NK-92 (cell line): Measurements from ENCODE around the gene MYL9.
"Not testable (repeated sequence)": the region's sequence is repeated elsewhere in the genome, so short reads cannot be mapped to it uniquely, and the experiment has no call there.

Experiments
- DNase-seq: peaks from one replicate; lab custom pipeline; 2025; ENCODE audit not compliant: unreplicated experiment; lab: John Stamatoyannopoulos, UW

Gene MYL9

DNA sequence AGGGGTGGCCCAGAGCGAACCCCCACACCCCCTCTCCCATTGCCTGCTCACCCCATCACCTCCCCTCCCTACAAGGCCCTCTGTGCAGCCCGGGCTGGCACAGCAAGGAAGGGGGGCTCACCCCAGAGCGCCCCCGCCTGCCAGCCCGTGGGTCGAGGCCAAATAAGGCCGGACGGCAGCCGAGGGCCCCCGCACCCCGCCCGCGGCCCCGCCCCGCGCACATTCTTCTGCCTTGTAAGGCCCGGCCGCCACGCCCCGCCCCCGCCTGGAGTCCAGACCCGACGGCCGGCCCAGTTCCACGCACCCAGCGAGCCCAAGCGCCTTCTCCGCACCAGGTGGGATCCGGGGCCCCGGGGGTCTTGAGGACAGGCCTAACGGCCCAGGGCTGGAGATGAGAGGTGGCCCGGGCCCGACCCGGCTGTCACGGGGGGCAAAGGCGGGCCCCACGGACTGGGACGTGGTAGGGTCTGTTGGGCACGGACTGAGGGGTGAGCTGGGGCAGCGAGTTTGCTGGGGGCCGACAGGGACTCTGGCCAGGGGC is at the start of gene MYL9:
Gene MYL9 (plus strand): TSS at position 293 of the 541 bp plus-strand sequence. CDS start 3,366 bp downstream, outside the sequence.
- no peak for DNase-seq

DNA sequence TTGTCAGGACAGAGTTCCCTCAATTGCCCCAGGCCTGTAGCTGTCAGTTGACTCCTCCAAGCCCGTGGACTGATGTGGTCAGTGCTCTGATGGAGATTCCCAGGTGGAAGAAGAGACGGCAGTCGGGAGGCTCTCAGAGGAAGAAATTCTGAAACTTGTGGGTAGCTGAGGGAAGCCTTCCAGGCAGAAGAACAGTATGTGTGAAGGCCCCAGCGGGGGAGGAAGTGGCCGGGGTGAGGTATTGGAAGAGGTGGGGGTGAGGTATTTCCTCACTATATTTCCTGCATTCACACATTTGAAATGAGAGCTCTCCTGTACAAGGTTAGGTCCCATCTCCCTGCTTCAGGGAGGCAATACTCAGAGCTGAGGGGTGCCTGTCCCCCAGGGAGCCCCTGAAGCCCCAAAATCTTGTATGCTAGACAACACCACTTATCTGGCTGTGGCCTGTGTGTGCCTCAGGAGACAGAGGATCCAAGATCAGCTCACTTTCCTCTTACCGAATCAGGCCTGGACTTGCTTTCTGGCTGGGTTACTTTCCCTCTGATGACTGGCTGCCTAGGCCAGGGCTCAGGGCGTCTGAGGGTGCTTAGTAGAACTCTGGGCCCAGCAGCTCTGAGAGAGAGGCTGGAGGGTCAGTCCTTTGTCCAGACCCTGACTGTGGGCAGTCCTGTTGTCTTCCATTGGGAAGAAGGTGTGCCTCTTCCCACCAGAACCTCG is 49.3 kb upstream of the MYL9 start:
- no peak for DNase-seq

DNA sequence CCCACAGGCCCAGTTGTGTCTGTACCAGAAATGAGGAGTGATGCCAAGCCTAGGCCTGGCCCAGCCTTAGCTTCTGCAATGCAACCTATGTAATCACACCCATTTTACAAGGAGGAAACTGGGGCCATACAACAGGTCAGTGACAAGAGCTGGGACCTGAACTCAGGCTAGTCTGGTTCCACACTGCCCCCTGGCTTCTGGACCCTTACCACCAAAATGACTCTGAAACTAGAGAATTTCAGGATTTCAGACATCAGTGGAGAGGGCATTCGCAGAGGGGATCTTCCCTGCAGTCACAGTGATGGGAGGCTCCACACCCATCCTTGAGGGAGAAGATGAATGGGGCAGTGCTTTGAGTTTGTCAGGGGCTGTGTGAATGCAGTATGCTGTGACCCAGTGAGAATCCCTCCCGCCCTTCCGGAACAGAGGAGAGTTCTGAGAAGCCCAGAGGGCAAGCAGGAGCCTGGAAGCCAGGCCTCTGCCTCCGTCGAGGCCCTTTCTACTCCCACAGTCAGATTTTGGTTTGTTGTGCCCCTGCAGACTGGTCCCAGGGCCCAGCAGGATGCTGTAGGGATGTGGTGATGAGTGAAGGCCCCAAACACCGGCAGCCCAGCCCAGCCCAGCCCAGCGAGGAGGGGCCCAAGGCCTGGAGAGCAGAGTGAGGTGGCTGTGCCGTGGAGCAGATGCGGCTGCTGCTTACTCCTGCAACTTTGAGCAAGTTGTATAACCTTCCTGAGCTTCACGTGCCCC is 48.1 kb upstream of the MYL9 start:
- DNase-seq, result no peak

DNA sequence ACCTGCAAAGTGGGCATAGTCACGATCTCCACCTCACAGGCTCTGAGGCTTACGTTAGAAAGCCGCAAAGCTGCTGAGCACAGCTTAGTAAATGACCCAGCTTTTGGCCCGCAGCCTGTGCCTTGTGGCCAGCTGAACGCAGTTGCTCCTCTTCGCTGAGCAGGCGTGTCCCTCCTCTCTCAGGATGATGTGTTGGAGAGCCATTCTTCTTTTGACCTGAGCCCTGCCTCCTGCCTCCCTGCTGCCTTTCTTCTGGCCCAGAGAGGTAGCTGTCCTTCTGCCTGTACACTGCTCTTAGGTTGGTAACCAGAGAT is 47.6 kb upstream of the MYL9 start:
- no peak for DNase-seq

DNA sequence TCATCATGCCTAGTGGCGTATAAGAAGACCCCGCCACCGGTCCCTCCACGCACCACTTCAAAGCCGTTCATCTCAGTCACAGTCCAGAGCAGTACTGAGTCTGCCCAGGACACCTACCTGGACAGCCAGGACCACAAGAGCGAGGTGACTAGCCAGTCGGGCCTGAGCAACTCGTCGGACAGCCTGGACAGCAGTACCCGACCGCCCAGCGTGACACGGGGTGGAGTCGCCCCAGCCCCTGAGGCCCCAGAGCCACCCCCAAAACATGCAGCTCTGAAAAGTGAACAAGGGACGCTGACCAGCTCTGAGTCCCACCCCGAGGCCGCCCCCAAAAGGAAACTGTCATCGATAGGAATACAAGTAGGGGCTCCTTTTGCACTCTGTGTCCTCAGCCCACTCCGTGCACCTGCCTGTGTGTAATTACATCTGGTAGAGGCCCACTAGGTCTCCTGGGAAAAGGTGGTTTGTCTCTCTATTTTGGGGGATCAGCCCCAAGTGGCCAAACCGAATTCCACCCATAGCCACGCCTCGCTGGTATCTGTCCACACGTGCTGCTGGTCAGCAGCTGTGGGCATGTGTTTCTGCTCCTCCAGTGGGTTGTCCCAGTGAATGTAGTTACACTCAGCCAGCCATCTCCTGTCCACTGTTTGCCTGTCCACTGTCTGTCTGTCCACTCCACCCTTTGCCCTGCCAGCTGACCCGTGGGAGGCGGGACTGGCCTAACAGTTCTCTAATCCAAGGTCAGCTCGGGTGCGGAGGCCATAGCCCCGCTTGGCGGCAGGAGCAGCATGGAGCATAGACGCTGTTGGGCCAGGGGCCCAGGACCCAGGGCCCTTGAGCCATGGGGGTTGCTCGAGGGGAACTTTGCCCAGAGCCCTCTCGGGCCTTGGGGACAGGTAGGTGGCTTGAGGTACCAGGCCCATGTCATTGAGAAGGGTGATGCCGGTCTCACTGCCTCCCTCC is 44.3 kb upstream of the MYL9 start:
- no peak for DNase-seq

DNA sequence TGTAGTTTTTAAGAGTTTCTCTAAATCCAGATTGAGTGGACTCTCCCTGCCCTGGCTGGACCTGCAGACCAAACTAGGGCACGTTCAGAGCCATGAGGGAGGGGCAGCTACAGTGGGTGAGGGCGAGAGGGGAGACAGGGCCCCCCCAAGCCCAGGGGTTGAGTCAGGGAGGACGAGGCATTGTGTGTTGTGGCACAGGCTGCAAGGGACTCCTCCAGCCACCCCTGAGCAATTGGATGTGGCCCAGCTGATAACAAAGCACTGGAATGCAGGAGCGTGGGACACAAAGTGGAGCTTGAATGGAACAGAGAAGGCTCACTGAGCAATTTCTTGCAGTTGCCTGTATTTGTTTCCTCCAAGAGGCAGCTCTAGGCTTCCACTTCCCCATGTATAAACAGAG is 43.5 kb upstream of the MYL9 start:
- DNase-seq, result no peak

DNA sequence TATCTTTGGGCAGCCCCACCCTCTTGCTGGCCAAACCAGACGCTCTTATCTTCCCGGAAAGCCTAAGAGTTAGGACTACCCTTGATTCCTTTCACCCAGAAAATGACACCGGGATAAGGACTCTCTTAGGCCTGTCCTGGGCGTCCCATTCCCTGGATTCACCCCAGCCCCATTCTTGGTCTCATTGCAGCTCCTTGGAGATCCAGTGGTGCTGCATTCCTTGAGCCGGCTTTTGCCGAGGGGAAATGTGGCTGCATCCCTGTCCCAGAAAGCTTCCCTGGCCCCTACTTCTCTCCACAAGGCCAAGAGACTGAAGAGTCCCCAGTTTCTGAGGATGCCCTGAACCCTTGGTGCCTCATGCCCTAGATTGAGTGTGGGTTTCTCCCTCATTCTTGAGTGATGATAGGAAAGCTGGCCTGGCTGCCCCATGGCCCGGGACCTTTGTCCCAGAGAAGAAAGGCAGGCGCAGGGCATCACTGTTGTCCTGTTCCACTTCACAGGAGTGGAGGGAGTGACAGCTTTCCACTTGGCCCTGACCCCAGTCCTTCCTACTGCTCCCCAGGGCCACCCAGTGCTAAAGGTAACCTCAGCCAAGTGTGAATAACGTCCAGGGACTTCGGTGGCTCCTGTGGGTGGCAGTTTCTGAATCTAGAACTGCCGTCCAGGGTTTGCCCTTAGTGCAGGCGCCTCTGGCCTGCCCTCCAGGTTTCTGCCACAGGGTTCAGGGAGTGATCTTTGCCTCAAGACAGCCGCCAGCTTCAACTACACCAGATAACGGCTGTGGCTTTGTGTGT is 42.7 kb upstream of the MYL9 start:
- no peak for DNase-seq

DNA sequence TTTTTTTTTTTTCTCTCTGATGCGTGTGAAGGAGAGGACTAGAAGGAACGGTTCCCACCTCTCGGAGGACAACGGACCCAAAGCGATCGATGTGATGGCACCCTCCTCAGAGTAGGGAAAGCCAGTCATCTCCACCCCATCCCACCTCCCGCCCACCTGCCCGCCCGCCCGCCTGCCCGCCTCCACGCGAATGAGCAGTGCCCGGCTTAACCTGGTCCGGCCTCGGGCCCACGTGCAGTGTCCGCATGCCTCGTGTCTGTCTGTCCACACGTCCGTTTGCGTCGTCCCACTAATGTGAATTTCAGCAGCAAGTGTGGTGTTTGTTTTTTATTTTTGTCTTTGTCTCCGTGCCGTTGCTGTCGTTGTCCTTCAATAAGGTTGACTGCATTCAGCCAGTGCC is 42.1 kb upstream of the MYL9 start:
- no peak for DNase-seq

DNA sequence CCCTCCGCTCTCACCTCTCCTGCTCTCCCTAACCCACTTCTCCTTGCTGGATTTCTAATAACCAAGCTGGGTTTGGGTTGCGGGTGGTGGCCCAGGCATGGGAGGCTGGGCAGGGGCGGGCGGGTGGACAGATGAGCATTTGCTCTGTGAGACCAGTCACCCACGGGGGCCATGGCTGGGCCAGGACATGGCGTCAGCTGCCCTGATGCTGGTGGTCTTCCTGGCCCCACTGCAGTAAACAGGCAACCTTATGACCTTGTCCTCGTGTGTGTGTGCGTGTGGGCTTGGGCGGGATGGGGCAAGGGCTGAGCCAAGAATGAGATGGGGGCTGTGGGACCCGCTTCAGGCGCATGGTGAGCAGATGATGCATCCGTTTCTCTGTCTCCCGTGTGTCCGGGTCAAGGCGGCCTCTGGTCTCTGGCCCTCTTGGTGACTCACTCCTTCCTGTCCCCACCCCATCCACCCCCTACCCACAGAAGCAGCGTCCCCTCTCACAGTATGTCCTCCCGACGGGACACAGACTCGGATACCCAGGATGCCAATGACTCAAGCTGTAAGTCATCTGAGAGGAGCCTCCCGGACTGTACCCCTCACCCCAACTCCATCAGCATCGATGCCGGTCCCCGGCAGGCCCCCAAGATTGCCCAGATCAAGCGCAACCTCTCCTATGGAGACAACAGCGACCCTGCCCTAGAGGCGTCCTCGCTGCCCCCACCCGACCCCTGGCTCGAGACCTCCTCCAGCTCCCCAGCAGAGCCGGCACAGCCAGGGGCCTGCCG is 41.4 kb upstream of the MYL9 start:
- no peak for DNase-seq

DNA sequence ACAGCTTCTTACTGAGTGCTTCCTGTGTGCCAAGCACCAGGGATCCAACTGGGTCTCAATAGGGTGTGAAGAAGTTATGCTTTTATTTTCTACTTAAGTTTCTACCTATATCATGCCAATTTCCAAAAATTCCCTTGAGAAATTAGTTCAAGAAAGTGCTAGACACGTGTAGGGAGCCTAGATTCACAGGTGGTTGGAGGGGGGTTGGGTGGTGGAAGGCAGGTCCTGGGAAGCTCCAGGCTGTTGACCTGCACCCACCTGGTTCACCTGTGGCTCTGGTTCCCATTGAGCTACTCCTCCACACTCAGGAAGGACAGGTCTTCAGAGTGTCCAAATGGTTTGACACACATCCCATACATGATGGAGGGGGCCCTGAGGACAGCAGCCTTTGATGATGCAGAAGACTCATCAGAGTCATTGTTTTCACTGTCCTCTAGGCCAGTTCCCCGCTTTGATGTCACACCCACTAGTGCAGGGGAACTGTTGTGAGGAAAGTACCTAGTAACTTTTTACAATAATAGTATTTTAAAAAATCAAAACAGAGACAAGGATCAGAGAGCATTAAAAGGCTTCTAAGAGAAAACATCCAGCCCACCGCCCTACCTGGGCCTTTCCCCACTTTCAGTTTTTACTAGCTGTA is 39.8 kb upstream of the MYL9 start:
- no peak for DNase-seq

DNA sequence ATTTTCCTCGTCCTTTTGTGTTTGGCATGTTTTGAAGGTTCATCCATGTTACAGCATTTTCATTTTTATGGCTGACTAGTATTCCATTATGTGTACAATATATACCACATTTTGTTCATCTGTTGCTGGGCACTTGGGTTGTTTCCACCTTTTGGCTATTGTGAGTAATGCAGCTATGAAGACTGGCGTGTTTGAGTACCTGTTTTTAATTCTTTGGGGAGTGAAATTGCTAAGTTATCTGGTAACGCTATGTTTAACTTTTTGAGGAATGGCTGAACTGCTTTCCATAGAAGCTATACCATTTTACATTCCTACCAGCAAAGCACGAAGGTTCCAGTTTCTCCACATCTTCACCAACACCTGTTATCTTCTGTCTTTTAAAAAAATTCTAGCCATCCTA is 37.0 kb upstream of the MYL9 start:
- DNase-seq, result no peak

DNA sequence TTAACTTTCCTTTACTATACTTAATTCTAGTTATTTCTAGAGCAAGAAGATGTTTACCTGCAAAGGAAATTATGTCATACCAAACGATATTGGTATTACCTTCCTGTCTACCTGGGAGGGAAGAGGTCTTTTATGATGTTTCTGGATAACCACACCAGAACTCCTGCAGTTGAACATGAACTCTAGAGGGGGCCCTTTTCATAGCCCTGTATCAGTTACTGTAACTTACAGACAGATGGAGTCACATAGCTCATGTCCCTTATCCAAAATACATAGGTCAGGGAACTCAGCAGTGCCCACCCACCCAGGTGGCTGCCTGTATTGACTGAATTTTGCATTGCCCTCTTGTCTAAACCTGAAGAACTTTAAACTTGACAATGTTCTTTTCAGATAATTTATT is 35.1 kb upstream of the MYL9 start:
- DNase-seq, result no peak

DNA sequence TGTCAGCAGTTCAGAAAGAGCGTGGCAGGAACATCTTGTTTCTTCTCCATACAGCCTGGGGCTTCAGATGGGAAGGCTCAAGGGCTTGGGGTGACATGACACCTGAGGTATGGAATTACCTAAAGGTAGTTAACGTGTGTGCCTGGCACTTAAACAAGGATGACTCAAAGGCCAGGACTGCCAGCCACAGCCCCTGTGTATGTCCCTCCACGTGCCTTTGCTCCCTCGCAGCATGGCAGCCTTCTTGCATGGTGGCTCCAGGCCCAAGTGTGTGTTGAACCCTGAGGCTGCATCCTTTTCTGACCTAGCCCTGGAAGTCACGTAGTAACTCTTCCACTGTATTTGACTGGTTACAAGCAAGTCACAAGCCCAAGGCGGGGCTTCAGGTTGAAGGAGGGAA is 33.6 kb upstream of the MYL9 start:
- DNase-seq, result no peak

DNA sequence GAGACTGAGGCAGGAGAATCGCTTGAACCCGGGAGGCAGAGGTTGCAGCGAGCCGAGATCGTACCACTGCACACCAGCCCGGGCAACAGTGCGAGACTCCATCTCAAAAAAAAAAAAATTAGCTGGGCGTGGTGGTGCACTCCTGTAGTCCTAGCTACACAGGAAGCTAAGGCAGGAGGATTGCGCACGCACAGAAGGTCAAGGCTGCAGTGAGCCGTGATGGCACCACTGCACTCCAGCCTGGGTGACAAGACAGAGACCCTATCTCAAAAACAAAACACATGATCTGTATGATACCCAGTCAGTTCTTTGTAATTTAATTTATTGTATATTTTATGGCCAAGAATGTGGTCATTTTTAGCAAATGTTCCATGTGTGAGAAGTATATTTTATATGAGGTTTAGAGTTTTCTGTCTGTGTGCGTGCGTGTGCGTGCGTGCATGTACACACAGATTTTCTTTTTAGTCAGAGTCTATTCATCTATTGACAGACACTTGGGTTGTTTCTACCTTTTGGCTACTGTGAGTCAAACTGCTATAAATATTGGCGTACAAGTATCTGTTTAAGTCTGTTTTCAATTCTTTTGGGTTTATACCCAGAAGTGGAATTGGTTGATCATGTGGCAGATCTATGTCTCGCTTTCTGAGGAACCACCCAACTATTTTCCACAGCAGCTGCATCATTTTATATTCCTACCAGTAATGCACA is 22.2 kb upstream of the MYL9 start:
- no peak for DNase-seq

DNA sequence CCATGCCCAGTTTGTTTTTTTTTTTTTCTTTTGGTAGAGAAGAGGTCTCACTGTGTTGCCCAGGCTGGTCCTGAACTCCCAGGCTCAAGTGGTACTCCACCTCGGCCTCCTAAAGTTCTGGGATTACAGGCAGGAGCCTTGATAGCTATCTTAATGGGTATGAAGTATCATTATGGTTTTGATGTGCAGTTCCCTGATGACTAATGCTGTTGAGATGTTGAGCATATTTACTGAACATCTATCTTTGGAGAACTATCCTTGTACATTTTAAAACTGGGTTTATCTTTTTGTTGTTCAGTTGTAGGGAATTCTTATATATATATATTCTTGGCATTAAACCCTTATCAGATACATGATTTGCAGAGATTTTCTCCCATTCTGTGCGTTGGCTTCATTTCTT is 21.4 kb upstream of the MYL9 start:
- DNase-seq, result no peak

DNA sequence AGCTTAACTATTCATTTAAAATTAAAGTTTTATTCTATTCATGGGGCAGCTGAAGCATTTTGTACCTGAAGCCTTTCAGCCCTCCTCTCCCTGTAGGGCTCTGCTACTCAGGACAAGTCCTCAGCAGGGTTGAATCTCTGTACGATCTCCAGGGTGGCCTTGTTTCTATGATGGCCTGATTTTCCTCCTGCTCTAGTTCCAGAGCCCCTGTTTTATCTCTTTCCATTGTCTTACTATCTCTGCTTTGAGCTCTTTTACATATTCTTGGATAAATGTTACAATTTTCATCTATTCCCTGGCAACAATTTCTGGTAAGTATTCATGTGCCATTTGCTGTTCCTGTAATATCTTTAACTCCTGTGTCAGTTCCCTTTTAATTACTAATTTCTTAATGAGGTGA is 19.8 kb upstream of the MYL9 start:
- DNase-seq, result no peak

DNA sequence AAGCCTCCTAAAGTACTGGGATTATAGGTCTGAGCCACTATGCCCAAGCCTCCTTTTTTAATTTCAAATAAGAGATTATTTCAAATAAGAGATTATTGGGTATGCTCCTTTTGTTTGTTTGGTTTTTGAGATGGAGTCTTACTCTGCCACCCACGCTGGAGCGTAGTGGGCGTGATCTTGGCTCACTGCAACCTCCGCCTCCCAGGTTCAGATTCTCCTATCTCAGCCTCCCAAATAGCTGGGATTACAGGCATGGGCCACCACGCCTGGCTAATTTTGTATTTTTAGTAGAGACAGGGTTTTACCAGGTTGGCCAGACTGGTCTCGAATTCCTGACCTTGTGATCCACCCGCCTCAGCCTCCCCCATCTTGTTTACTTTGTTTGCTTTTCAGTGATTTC is 18.9 kb upstream of the MYL9 start:
- not testable (repeated sequence) for DNase-seq

DNA sequence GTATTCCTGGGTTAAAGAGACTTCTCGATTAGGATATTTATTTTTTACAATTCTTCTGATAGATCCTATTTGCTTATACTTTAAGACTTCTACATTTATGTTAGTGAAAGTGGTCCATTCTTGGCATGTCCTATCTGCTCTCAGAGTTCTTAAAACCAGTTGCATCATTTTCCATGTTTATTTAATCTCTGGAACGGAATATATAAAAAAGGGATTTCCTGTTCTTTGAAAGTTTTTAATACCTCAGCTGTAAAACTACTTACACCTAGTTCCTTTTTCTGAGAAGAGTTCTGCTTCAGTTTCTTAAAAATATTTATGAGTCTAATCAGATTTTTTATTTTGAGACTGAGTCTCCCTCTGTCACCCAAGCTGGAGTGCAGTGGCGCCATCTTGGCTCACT is 18.0 kb upstream of the MYL9 start:
- DNase-seq, result no peak
